Ureter (tissue), 1 donor: ENCODE results near the gene ULK3. TPM values are rescaled to one million over a fixed set of nuclear protein-coding genes. Genes with fewer than 3 reads are reported as not detected.

Experiments used
- DNase-seq: peaks from one replicate; pipeline ENCODE4 v3.0.0-alpha.2; 2020; ENCODE audit warnings: low spot score
- total RNA-seq: library from RNA; stranded (reverse); gene quantifications from one replicate; pipeline ENCODE4 v1.2.4, GENCODE V29; 2023
- donor health status: DM: yes; HTN: yes; CAD: no.

Gene ULK3
- total RNA-seq, 1 donor from 2014 or later: 54.8 TPM

GRCh38 chr15:74822233-74822632 lies 20.7 kb downstream of the ULK3 start:
- DNase-seq: no peak

GRCh38 chr15:74821790-74822158 lies 21.2 kb downstream of the ULK3 start:
- no peak for DNase-seq

- DNase-seq: no peak
Measured at GRCh38 chr15:74821091-74821789, 21.7 kb downstream of the ULK3 start.

- no peak for DNase-seq
Measured at GRCh38 chr15:74820056-74820455, 22.9 kb downstream of the ULK3 start.

- DNase-seq: no peak
Measured at GRCh38 chr15:74817370-74817737, 25.6 kb downstream of the ULK3 start.

- no peak for DNase-seq
Measured at GRCh38 chr15:74816624-74817369, 26.2 kb downstream of the ULK3 start.

- no peak for DNase-seq
Measured at GRCh38 chr15:74815961-74816360, 27.0 kb downstream of the ULK3 start.

GRCh38 chr15:74815121-74815934 lies 27.6 kb downstream of the ULK3 start:
- no peak for DNase-seq

GRCh38 chr15:74812533-74812932 lies 30.4 kb downstream of the ULK3 start, which contains the start of gene LMAN1L:
Gene LMAN1L (plus strand): TSS chr15:74812835. CDS start chr15:74812855, 20 bp downstream.
- no peak for DNase-seq

GRCh38 chr15:74809956-74810355 lies 33.0 kb downstream of the ULK3 start:
- no peak for DNase-seq

GRCh38 chr15:74809242-74809641 lies 33.7 kb downstream of the ULK3 start:
- no peak for DNase-seq

GRCh38 chr15:74808840-74809229 lies 34.1 kb downstream of the ULK3 start:
- no peak for DNase-seq

GRCh38 chr15:74808078-74808839 lies 34.7 kb downstream of the ULK3 start:
- DNase-seq: no peak

- no peak for DNase-seq
Measured at GRCh38 chr15:74807282-74807681, 35.7 kb downstream of the ULK3 start.

GRCh38 chr15:74804935-74805334 lies 38.0 kb downstream of the ULK3 start:
- DNase-seq: no peak

GRCh38 chr15:74802862-74803447 lies 40.0 kb downstream of the ULK3 start:
- DNase-seq: no peak

- no peak for DNase-seq
Measured at GRCh38 chr15:74802290-74802689, 40.7 kb downstream of the ULK3 start.

GRCh38 chr15:74801311-74801997 lies 41.5 kb downstream of the ULK3 start:
- no peak for DNase-seq

GRCh38 chr15:74800559-74801094 lies 42.3 kb downstream of the ULK3 start:
- no peak for DNase-seq

GRCh38 chr15:74799856-74800558 lies 42.9 kb downstream of the ULK3 start:
- peak; percentile 88 for DNase-seq
